ENCODE results near the gene MYCBP2. TPM values are rescaled to one million over a fixed set of nuclear protein-coding genes. Genes with fewer than 3 reads are reported as not detected.

MYCBP2 gene
- polyA plus RNA-seq, 1 experiment: 49.4 TPM

DNA sequence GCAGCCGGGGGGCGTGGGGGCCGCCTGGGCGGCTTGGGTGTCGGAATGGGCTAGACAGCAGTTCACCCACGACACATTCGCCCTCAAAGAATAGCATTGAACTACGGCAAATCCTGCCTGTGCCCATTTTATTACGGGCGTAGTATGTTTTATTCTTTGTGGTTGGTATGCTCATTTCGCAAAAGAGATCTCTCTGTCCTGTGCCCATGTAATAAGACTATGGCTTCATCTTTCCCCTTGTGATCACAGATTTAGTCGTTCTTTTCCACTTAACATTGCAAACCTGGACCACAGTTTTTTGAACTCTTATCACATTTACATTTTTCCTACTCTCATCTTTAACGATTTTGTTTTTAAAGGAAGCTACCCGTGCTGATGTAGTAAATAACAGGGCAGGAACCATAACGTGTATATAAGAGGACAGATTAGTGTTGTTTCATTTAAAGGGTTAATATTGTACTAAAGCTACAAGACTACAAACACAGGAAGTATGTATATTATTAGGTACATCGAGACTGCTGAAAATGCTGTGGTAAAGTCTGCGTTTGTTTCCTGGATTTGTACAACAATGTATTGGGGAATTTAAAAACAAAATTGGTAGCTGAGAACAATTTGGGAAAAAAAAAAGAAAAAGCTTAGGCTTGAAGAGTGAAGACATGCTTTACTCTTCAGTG is 3.2 kb upstream of the MYCBP2 start:
- H3K9me3 ChIP-seq (ENCODE audit: control insufficient read depth, insufficient read depth, low read length): no peaks in the 10 kb centered on the region
- CTCF ChIA-PET: interaction anchor here (0.6 to 2.0 kb wide), 3 partner anchors 14 to 340 kb away, joined by 3 to 14 read pairs (median 4); no protein-coding TSS in a partner anchor
- TF ChIP-seq, protein P1, sequence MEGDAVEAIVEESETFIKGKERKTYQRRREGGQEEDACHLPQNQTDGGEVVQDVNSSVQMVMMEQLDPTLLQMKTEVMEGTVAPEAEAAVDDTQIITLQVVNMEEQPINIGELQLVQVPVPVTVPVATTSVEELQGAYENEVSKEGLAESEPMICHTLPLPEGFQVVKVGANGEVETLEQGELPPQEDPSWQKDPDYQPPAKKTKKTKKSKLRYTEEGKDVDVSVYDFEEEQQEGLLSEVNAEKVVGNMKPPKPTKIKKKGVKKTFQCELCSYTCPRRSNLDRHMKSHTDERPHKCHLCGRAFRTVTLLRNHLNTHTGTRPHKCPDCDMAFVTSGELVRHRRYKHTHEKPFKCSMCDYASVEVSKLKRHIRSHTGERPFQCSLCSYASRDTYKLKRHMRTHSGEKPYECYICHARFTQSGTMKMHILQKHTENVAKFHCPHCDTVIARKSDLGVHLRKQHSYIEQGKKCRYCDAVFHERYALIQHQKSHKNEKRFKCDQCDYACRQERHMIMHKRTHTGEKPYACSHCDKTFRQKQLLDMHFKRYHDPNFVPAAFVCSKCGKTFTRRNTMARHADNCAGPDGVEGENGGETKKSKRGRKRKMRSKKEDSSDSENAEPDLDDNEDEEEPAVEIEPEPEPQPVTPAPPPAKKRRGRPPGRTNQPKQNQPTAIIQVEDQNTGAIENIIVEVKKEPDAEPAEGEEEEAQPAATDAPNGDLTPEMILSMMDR (IDR thresholded peaks at IDR 0.05; ENCODE audit: low read depth, low read length): no peak
- POLR2A ChIA-PET: no interaction called here
- peak overlapping the region; percentile 87 for H3K4me3 ChIP-seq (ENCODE audit: low read depth, low read length)
- no peak for DNase-seq (ENCODE audit: low read depth, low spot score)
- H3K27me3 ChIP-seq (ENCODE audit: control insufficient read depth, insufficient read depth, low read length): no peaks in the 10 kb centered on the region
- peak overlapping the region; percentile 58 for H3K27ac ChIP-seq (ENCODE audit: low read depth, low read length)

DNA sequence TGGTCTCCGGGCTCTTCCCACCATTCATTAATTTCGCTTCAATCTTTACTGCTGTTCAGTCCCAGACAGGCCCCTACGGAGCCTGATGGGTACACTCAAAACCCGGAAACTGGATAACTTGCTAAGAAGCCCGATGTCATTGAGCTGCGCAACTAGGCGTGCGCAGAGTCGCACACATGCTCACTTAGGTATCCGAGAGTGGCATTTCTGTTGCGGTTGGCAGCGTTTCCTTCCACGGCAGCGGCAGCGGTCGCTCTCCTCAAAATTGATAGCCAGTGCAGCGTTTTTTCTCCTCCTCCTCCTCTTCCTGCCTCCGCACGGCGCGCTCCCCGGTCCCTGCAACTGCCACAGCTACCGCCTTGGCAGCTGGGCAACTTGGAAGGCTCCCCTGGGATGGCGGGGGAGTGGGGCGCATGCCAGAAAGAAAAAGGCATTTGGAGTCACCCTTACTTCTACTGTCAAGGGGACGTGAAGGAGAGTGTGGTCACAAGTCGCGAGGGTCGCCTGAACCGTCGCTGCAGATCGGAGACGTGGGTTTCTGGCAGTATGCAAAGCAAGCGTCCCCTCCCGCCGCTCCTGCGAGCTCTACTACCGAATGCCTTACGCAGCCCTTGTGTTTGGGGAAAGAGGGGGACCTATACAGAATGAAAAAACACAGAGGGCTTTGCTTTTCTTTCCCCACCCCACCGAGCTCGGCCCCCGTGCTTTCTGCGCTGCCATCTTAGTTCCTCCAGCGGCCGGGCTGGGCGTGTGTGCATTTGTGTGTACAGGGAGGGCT is 2.4 kb upstream of the MYCBP2 start:
- ChIA-PET POLR2A (no interaction called here), CTCF (interaction anchor here (0.9 to 2.0 kb wide), 2 partner anchors 13 to 150 kb away, joined by 3 to 14 read pairs; no protein-coding TSS in a partner anchor)
- no peaks in the 10 kb centered on the region for H3K27me3 ChIP-seq (ENCODE audit: control insufficient read depth, insufficient read depth, low read length)
- H3K27ac ChIP-seq (ENCODE audit: low read depth, low read length): peak overlapping the region; percentile 58
- DNase-seq (ENCODE audit: low read depth, low spot score): peak; percentile 89
- no peaks in the 10 kb centered on the region for H3K9me3 ChIP-seq (ENCODE audit: control insufficient read depth, insufficient read depth, low read length)
- peak overlapping the region; percentile 87 for H3K4me3 ChIP-seq (ENCODE audit: low read depth, low read length)
- TF ChIP-seq, protein P1 (IDR thresholded peaks at IDR 0.05; ENCODE audit: low read depth, low read length): no peak

DNA sequence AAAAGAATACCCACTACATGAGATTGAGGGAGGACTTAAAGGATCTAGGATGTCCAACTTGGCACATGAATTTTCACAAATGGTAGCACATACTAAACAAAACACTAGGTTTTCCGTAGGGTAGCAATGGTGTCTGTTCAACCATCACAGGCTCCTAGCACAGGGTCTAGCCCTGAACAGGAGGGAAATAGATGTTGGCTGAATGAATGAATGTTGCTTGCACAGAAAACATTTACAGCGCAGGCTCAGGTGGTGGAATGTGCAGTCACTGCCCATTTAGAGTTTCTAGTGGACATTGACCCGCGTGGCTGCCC is 1.9 kb upstream of the MYCBP2 start:
- ChIA-PET POLR2A (no interaction called here), CTCF (no interaction called here)
- DNase-seq (ENCODE audit: low read depth, low spot score): no peak
- Histone ChIP-seq H3K27me3 (ENCODE audit: control insufficient read depth, insufficient read depth, low read length) (no peaks in the 10 kb centered on the region), H3K27ac (ENCODE audit: low read depth, low read length) (peak overlapping the region; percentile 58), H3K4me3 (ENCODE audit: low read depth, low read length) (peak overlapping the region; percentile 87), H3K9me3 (ENCODE audit: control insufficient read depth, insufficient read depth, low read length) (no peaks in the 10 kb centered on the region)
- TF ChIP-seq, protein P1 (IDR thresholded peaks at IDR 0.05; ENCODE audit: low read depth, low read length): no peak

GRCh38 chr13:77325371-77325980 is 1.4 kb downstream of the MYCBP2 start:
- Histone ChIP-seq H3K27ac (ENCODE audit: low read depth, low read length) (no peak overlapping the region), H3K27me3 (ENCODE audit: control insufficient read depth, insufficient read depth, low read length) (no peaks in the 10 kb centered on the region), H3K4me3 (ENCODE audit: low read depth, low read length) (peak overlapping the region; percentile 86), H3K9me3 (ENCODE audit: control insufficient read depth, insufficient read depth, low read length) (no peaks in the 10 kb centered on the region)
- POLR2A ChIA-PET: interaction anchor here (0.7 kb wide), 1 partner anchor 299 kb away, joined by 3 read pairs; no protein-coding TSS in a partner anchor
- DNase-seq (ENCODE audit: low read depth, low spot score): no peak
- CTCF ChIA-PET: interaction anchor here (1.4 to 1.7 kb wide), 2 partner anchors 101 to 153 kb away, joined by 4 to 8 read pairs; no protein-coding TSS in a partner anchor
- TF ChIP-seq, protein P1 (IDR thresholded peaks at IDR 0.05; ENCODE audit: low read depth, low read length): no peak

Measured in AG04450 (cell line).